Astrocyte of the spinal cord (primary cell): ENCODE results near the gene MTMR3.
A peak's percentile ranks its signal among the peaks of the same experiment; 100 is the strongest.

Source experiments
- DNase-seq: peaks from one replicate; pipeline ENCODE4 v3.0.0; 2011; ENCODE audit warnings: low read depth, low spot score
- H3K4me3 ChIP-seq: 2 replicates; pipeline ENCODE4 v1.5.1; 2011; ENCODE audit warnings: low read depth, mild to moderate bottlenecking, low read length, moderate library complexity
- in situ Hi-C: cut with HindIII; loops from 2 replicates; pipeline ENCODE4 v1.10.0; 2017; ENCODE audit warnings: low sequenced_read_pairs
- TF ChIP-seq, protein P1 (sequence below): IDR thresholded peaks from 2 replicates; pipeline ENCODE4 v1.5.1; 2012; ENCODE audit warnings: low read depth, mild to moderate bottlenecking, low read length, inconsistent platforms

Gene MTMR3

GRCh38 chr22:29989446-29989845, 106.5 kb downstream of the MTMR3 start:
- DNase-seq, result no peak
- in situ Hi-C loops, result no loop called here
- H3K4me3 ChIP-seq, result no peak overlapping the region
- TF ChIP-seq, protein P1, sequence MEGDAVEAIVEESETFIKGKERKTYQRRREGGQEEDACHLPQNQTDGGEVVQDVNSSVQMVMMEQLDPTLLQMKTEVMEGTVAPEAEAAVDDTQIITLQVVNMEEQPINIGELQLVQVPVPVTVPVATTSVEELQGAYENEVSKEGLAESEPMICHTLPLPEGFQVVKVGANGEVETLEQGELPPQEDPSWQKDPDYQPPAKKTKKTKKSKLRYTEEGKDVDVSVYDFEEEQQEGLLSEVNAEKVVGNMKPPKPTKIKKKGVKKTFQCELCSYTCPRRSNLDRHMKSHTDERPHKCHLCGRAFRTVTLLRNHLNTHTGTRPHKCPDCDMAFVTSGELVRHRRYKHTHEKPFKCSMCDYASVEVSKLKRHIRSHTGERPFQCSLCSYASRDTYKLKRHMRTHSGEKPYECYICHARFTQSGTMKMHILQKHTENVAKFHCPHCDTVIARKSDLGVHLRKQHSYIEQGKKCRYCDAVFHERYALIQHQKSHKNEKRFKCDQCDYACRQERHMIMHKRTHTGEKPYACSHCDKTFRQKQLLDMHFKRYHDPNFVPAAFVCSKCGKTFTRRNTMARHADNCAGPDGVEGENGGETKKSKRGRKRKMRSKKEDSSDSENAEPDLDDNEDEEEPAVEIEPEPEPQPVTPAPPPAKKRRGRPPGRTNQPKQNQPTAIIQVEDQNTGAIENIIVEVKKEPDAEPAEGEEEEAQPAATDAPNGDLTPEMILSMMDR, result no peak

DNA sequence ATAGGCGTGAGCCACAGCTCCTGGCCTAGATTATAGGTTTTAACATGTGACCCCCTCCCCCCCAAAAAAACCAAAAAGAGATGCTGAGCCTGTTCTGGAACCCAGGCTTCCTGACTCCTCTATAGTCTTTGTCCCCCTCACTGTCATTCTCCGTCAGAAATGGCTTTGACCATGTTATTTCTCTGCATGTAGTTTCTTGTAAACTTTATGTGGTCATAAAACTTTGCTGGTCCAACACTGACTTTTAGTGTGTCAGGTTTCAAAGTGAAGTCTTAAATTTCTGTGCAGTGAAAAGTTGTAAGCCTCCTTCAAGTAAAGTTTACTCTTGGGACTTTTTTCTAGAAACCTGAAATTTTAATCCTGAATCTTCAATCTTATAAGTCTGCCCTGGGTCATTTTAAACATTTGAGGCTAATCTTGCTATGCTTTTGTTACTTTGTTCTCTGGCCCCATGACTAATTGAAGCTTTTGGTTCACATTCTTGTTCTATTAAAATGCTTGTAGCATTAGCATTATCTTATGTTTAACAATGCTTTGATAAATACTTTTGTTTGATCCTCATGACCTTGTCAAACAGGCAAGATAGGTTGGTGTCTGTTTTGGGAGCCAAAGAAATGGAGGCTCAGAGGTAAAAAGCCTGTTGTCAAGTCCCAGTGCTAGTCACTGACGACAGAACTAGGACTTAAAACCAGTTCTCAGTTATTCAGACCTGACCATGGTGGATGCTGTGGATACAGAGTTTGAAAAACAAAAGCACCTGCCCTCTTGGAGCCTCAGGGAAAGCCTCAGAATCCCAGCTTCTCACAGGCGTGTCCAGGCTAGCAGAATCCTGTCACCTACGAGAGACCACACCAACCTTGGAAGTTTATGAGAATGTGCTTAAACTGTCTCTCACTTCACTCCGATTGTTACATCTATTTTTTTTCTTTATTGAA, 109.6 kb downstream of the MTMR3 start:
- H3K4me3 ChIP-seq, result no peak overlapping the region
- DNase-seq, result peak; percentile 30
- in situ Hi-C loops, result no loop called here
- TF ChIP-seq, protein P1, result no peak

DNA sequence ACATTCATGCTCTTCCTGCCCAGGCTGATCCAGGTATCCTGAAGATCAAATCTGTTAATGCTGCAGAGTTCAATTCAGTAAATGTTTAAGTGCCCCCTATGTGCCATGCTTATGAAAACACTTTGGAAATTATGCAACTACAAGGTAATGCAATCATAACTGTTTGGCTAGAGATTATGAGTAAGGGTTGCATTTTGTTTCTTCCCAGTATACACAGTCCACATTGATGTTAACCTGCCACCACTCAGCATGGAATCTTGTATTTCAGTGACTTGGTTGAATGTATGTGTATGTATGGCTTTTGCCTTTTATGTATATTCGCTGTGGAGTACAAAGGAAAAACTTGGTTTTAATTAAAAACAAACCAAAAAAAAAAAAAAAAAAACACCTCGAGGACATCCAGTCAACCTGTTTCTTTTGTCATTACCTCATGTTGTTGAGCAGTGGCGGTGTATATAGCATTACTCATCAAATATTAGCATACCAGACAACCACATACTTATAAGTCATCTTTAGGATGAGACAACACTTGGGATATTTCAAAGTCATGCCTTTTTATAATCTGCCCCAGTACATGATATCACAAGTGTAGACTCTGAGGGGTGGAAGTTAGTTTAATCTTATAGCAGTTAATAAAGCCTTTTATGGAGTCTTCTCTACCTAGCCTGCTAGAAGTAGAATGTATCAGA, 111.2 kb downstream of the MTMR3 start:
- no peak overlapping the region for H3K4me3 ChIP-seq
- in situ Hi-C loops, result no loop called here
- TF ChIP-seq, protein P1, result no peak
- peak; percentile 76 for DNase-seq

DNA sequence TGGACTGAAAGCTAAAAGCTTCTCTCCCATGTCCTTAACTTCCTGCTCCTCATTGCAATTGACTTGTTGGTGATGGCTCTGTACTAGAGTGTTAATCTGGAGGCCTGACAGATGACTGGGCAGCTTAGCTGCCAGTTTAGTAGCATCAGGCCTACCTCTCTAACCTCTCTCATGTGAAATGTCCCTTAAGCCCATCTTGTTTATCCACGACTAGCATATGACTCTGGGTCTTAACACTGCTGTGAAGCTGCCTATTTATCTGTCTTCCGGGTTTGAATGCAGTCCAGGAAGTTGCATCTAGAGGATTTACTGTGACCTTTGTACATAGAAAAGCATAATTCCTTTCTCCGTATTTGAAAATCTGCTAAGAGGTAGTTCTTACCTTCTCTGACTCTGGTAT, 112.0 kb downstream of the MTMR3 start:
- TF ChIP-seq, protein P1, result no peak
- in situ Hi-C loops, result no loop called here
- DNase-seq, result peak; percentile 27
- no peak overlapping the region for H3K4me3 ChIP-seq

DNA sequence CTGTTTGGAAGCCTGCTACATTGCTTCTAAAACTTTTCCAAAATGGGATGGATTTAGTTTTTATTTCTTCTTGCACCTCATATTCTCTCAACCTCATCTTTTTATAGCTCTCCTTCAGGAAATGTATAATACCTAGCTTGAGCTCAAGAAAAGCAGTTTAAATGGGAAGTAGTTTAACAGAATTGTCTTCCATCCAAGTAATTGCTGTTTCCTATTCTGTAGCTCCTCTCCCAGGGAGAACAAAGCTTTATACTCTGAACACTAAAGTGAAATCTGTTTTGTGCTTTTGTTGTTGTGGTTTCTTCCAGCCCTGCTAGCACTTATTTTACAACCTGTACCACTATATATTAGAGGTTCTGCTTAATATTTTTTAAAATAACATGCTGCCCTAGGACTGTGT, 114.1 kb downstream of the MTMR3 start:
- no peak for DNase-seq
- in situ Hi-C loops, result no loop called here
- no peak overlapping the region for H3K4me3 ChIP-seq
- TF ChIP-seq, protein P1, result no peak

DNA sequence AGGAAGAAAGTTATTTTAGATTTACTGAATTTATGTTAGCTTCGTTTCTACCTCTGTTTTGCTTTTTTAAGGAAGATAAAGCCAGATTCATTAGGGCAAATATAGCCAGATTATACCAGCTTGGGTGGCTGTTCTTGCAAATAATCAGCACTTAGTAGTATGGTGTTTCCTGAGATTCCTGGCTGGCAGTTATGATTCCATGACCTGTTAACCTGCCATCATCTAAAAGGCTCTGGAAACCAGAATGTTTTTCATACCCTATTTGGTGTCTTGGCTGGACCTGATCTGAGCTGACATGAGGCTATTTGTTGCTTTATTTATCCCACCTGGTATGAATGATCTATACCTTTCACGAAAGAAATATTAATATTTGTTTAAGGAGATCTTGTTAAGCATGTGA, 114.5 kb downstream of the MTMR3 start:
- TF ChIP-seq, protein P1, result no peak
- in situ Hi-C loops, result no loop called here

More for the DNA sequence above, 114.5 kb downstream of the MTMR3 start:
- no peak for DNase-seq
- no peak overlapping the region for H3K4me3 ChIP-seq
